Duodenal mucosa (tissue), 2 donors: Measurements from ENCODE around the gene ZNF710.

Experiments
- H3K27ac ChIP-seq: one replicate; pipeline ENCODE4 v1.7.0; 2013; ENCODE audit warnings: low read depth, low read length
- H3K27me3 ChIP-seq, 2 donors: one replicate each; pipeline ENCODE4 v1.7.0; 2013; ENCODE audit warnings: low read length in 2 of 2, control low read depth in 1 of 2; ENCODE audit not compliant: insufficient read depth in 2 of 2, control insufficient read depth in 1 of 2
- H3K36me3 ChIP-seq, 2 donors: one replicate each; pipeline ENCODE4 v1.7.0; 2013; ENCODE audit warnings: low read length in 2 of 2, control low read depth in 1 of 2; ENCODE audit not compliant: insufficient read depth in 2 of 2, control insufficient read depth in 1 of 2
- H3K4me1 ChIP-seq, 2 donors: one replicate each; pipeline ENCODE4 v1.7.0; 2013; ENCODE audit warnings: low read length in 2 of 2, control low read depth in 1 of 2; ENCODE audit not compliant: insufficient read depth in 2 of 2, control insufficient read depth in 1 of 2
- H3K4me3 ChIP-seq, 2 donors: one replicate each; pipeline ENCODE4 v1.7.0; 2013; ENCODE audit warnings: low read length in 2 of 2, low read depth in 1 of 2
- H3K9ac ChIP-seq, 2 donors: one replicate each; pipeline ENCODE4 v1.7.0; 2013; ENCODE audit warnings: low read length in 2 of 2, low read depth in 1 of 2
- H3K9me3 ChIP-seq, 2 donors: one replicate each; pipeline ENCODE4 v1.7.0; 2013; ENCODE audit warnings: low read length in 2 of 2, control low read depth in 1 of 2; ENCODE audit not compliant: control insufficient read depth in 1 of 2

ZNF710 gene

DNA sequence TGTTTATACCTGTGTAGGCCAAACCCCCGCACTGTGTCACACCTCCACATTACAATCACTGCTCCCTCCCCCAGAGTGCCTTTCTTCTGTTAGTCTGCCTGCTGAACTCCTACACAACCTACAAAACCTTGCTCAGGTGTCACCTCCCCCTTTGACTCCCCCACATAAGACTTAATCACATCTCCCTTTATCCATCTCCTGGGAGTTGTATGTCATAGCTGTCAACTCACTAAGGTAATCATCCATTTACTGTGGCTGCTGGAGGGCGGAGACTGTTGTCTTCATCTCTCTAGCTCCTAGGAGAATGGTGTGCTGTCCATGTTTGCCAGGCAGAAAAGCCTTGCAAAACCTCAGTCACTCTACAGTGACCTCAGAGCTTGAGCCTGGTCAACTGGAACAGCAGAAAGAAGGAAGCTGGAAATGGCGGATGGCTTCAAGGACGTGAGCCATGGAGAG, 43.8 kb downstream of the ZNF710 start:
- Histone ChIP-seq H3K4me3 (no peak overlapping the region), H3K9ac (no peak overlapping the region), H3K36me3 (peaks cover 0 to 3% of the 10 kb centered on the region in 2 donors), H3K27me3 (no peaks in the 10 kb centered on the region), H3K4me1 (peaks cover 34 to 38% of the 10 kb centered on the region in 2 donors), H3K9me3 (no peaks in the 10 kb centered on the region), H3K27ac (no peak overlapping the region)

GRCh38 chr15:90046289-90046688, 45.2 kb downstream of the ZNF710 start:
- H3K9me3 ChIP-seq: no peaks in the 10 kb centered on the region
- no peaks in the 10 kb centered on the region for H3K27me3 ChIP-seq
- peak overlapping the region; percentile 15 to 41 for H3K9ac ChIP-seq
- H3K4me3 ChIP-seq: no peak overlapping the region
- H3K4me1 ChIP-seq: peaks cover 22 to 34% of the 10 kb centered on the region in 2 donors
- H3K36me3 ChIP-seq: peaks cover 0 to 3% of the 10 kb centered on the region in 2 donors
- H3K27ac ChIP-seq: peak overlapping the region; percentile 55

- Histone ChIP-seq H3K4me1 (peaks cover 25 to 34% of the 10 kb centered on the region in 2 donors), H3K36me3 (peaks cover 0 to 3% of the 10 kb centered on the region in 2 donors), H3K27ac (no peak overlapping the region), H3K27me3 (no peaks in the 10 kb centered on the region), H3K9me3 (no peaks in the 10 kb centered on the region), H3K4me3 (no peak overlapping the region), H3K9ac (peak overlapping the region in 1 of 2 donors; percentile 41)
Measured at GRCh38 chr15:90046911-90047392, 45.8 kb downstream of the ZNF710 start.

GRCh38 chr15:90047956-90048575, 46.9 kb downstream of the ZNF710 start:
- H3K27ac ChIP-seq: no peak overlapping the region
- H3K4me3 ChIP-seq: no peak overlapping the region
- no peak overlapping the region for H3K9ac ChIP-seq
- peaks cover 0 to 3% of the 10 kb centered on the region in 2 donors for H3K36me3 ChIP-seq
- H3K4me1 ChIP-seq: peaks cover 25 to 34% of the 10 kb centered on the region in 2 donors
- no peaks in the 10 kb centered on the region for H3K27me3 ChIP-seq
- no peaks in the 10 kb centered on the region for H3K9me3 ChIP-seq

DNA sequence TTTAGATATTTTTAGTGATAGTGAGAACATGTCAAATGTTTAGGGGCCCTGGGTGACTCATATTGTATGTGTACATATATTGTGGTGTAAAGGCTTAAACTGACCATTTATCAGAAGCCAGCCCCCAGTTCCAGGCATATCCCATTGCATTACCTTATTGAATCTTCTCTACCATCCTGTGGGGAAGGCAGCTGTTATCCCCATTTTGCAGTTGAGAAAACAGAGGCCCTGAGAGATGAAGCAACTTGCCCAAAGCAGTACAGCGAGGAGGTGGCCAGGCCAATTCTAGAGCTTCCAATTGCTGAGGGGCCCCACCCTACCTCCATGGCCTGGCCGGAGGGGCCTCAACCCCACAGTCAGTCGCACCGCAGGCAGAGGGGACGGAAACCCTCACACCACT, 47.9 kb downstream of the ZNF710 start:
- no peak overlapping the region for H3K27ac ChIP-seq
- H3K4me1 ChIP-seq: peaks cover 27 to 35% of the 10 kb centered on the region in 2 donors

DNA sequence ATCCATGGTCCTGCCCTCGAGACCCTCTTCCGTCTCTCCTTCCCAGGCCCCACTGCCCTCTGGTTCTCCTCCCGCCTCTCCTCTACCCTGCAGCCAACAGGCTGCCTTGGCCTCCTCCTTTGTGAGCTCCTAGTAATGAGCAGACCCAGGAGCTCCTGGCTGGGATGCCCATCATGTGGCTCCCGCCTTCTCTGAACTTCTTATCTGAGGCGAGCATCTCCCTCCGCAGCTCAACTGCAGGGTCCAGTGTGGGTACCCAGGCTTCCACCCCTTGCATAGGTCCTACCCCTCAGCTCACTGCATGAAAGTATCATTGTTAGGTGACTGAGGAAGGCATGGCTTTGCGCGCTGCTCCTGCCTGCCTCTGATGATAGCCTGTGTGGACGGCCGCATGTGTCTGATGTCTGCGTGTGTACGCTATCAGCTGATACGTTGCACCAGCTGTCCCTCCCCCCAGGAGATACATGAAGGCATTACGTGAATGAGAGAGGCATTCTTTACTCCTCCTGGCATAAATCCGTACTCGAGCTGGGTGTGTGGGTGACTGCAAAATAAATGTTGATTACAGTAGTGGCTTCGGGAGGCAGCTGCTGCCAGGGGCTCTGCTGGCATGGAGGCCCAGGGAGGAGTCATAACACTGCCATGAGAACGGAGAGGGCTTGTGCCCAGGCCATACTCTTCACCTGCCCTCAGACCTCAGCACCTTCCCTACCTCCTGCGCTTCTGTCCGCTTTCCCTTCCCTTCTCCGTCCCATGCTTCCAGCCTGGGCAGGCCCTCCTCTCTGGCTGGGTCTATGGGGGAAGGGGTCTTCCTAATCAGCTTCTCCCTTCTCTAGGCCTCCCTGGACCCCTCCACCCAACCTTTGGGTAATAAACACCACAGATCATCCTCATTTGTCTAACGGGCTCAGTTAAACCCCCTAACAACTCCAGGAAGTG, 48.8 kb downstream of the ZNF710 start:
- peaks cover 35 to 44% of the 10 kb centered on the region in 2 donors for H3K4me1 ChIP-seq
- no peak overlapping the region for H3K4me3 ChIP-seq
- H3K27me3 ChIP-seq: no peaks in the 10 kb centered on the region
- H3K27ac ChIP-seq: no peak overlapping the region
- no peak overlapping the region for H3K9ac ChIP-seq
- H3K9me3 ChIP-seq: no peaks in the 10 kb centered on the region
- H3K36me3 ChIP-seq: no peaks in the 10 kb centered on the region

More for the DNA sequence above, 47.9 kb downstream of the ZNF710 start:
- Histone ChIP-seq H3K27me3 (no peaks in the 10 kb centered on the region), H3K9ac (no peak overlapping the region), H3K9me3 (no peaks in the 10 kb centered on the region), H3K36me3 (peaks cover 0 to 2% of the 10 kb centered on the region in 2 donors), H3K4me3 (no peak overlapping the region)

- no peak overlapping the region for H3K9ac ChIP-seq
- peaks cover 22 to 38% of the 10 kb centered on the region in 2 donors for H3K4me1 ChIP-seq
- H3K9me3 ChIP-seq: no peaks in the 10 kb centered on the region
- no peak overlapping the region for H3K27ac ChIP-seq
- H3K27me3 ChIP-seq: no peaks in the 10 kb centered on the region
- no peak overlapping the region for H3K4me3 ChIP-seq
- no peaks in the 10 kb centered on the region for H3K36me3 ChIP-seq
Measured at GRCh38 chr15:90051874-90052273, 50.8 kb downstream of the ZNF710 start.

DNA sequence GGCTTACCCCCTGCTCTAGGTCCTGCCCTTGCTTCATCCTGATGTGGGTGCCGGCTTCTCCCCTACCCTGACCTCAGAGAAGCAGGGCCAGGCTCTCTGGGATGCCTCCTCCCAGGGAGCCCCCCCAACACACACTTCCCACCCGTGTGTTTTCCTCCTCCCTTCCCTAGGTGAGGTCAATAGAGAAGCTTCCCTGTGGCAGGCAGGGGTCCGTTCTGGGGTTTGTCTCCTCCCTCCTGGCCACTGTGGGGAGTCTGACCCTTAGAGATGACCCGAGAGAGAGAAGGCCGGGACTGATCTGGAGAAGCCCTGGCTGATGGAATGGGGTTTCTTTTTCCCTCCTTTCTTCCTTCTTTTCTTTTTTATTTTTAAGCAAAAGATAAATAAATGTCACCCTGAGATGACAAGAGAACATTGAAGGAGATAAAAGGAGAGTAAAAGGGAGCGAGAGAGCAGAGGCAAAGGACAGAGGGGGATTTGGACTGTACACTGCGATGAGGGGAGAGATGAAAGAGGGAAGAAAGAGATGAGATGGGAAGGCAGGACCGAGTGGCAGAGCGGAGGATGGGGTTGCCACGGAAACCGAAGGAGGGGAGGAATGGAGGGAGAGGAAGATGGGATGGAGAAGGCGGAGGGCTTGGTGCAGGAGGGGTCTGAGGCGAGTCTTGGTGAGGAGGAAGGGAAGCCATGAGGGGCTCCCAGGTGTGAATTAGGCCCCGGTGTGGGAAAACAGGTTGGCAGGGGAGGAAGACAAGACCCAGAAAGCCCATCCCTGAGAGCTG, 52.8 kb downstream of the ZNF710 start:
- Histone ChIP-seq H3K9me3 (no peaks in the 10 kb centered on the region), H3K36me3 (no peaks in the 10 kb centered on the region), H3K9ac (no peak overlapping the region), H3K27me3 (no peaks in the 10 kb centered on the region), H3K27ac (no peak overlapping the region), H3K4me1 (peaks cover 25 to 30% of the 10 kb centered on the region in 2 donors), H3K4me3 (no peak overlapping the region)

- H3K4me1 ChIP-seq: peaks cover 31 to 36% of the 10 kb centered on the region in 2 donors
- H3K27me3 ChIP-seq: no peaks in the 10 kb centered on the region
- H3K4me3 ChIP-seq: no peak overlapping the region
- no peak overlapping the region for H3K27ac ChIP-seq
- H3K9ac ChIP-seq: no peak overlapping the region
- no peaks in the 10 kb centered on the region for H3K9me3 ChIP-seq
- no peaks in the 10 kb centered on the region for H3K36me3 ChIP-seq
Measured at GRCh38 chr15:90054618-90055097, 53.5 kb downstream of the ZNF710 start.
